ENCODE results near the gene NAT9.

Gene NAT9

DNA sequence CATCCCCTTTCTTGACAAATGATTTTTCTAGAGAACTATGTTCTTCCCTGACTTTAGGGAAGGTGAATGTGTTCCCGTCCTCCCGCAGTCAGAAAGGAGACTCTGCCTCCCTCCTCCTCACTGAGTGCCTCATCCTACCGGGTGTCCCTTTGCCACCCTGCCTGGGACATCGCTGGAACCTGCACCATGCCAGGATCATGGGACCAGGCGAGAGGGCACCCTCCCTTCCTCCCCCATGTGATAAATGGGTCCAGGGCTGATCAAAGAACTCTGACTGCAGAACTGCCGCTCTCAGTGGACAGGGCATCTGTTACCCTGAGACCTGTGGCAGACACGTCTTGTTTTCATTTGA, 7.4 kb downstream of the NAT9 start:
- DNase-seq (ENCODE audit: low spot score): no peak
- POLR2A ChIA-PET (ENCODE audit: low non-redundant PET): interaction anchor here (0.8 to 1.4 kb wide), 3 partner anchors 9 to 24 kb away, joined by 3 to 7 read pairs (median 5); no protein-coding TSS in a partner anchor
- H3K27ac ChIP-seq: peak overlapping the region; percentile 79
- CTCF ChIA-PET: no interaction called here
- TF ChIP-seq, protein P1, sequence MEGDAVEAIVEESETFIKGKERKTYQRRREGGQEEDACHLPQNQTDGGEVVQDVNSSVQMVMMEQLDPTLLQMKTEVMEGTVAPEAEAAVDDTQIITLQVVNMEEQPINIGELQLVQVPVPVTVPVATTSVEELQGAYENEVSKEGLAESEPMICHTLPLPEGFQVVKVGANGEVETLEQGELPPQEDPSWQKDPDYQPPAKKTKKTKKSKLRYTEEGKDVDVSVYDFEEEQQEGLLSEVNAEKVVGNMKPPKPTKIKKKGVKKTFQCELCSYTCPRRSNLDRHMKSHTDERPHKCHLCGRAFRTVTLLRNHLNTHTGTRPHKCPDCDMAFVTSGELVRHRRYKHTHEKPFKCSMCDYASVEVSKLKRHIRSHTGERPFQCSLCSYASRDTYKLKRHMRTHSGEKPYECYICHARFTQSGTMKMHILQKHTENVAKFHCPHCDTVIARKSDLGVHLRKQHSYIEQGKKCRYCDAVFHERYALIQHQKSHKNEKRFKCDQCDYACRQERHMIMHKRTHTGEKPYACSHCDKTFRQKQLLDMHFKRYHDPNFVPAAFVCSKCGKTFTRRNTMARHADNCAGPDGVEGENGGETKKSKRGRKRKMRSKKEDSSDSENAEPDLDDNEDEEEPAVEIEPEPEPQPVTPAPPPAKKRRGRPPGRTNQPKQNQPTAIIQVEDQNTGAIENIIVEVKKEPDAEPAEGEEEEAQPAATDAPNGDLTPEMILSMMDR (conservative IDR thresholded peaks at IDR 0.05; ENCODE audit: low read depth): no peak

DNA sequence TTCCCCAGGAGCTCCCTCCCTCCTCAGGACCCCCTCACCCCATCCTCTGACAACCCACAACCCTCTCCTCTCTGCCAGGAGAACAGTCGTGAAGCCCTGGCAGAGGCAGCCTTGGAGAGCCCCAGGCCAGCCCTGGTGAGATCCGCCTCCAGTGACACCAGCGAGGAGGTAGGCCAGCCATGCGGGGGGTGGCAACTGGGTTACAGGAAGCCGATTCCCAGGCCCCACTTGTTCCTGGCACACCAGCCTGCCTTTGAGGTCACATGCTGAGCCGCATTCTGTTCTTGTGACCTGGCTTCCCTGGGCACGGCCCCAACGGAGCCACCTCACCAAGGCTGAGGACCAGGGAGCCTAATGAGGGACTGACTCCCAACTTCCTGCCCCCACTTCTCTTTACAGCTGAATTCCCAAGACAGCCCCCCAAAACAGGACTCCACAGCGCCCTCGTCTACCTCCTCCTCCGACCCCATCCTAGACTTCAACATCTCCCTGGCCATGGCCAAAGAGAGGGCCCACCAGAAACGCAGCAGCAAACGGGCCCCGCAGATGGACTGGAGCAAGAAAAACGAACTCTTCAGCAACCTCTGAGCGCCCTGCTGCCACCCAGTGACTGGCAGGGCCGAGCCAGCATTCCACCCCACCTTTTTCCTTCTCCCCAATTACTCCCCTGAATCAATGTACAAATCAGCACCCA, 7.9 kb downstream of the NAT9 start:
- TF ChIP-seq, protein P1 (conservative IDR thresholded peaks at IDR 0.05; ENCODE audit: low read depth): no peak
- peak overlapping the region; percentile 79 for H3K27ac ChIP-seq
- ChIA-PET POLR2A (ENCODE audit: low non-redundant PET) (no interaction called here), CTCF (interaction anchor here (0.5 to 1.2 kb wide), 2 partner anchors 18 to 111 kb away, joined by 3 to 4 read pairs; no protein-coding TSS in a partner anchor)
- no peak for DNase-seq (ENCODE audit: low spot score)

DNA sequence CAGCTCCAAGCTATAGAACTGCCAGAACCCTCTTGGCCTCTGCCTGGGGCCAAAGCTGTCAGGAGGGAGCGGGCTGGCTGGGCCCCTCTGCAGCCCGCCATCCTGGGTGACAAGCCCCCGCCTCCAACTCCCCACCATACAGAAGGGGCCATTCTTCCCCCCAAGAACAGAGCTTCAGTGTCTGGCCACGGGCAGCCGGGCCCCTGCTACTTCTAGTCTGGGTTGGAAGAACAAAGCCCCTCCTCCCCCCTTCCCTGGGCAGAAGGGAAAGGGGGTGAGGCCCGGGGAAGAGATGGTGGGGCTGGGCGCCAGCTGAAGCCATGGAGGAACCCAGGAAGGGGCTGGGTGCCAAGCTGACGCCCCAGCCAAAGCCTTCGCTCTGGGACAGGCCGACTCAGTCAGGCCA, 9.0 kb downstream of the NAT9 start:
- CTCF ChIA-PET: interaction anchor here (0.6 to 1.2 kb wide), 3 partner anchors 22 to 109 kb away, joined by 3 to 6 read pairs (median 3); no protein-coding TSS in a partner anchor

DNA sequence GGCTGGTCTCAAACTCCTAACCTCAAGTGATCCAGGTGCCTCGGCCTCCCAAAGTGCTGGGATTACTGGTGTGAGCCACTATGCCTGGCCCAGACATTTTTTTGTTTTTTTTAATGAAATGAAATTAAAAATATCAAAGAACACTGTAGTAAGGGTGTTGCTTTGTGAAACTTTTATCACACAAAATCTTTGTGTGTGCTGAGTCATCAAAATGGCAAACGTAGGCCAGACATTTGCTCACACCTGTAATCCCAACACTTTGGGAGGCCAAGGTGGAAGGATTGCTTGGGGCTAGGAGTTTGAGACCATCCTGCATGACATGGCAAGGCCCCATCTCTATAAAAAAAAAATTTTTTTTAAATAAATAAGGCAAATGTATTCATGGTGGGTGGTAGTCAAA, 9.7 kb downstream of the NAT9 start:
- H3K27ac ChIP-seq: peak overlapping the region; percentile 100
- TF ChIP-seq, protein P1 (conservative IDR thresholded peaks at IDR 0.05; ENCODE audit: low read depth): no peak
- no peak for DNase-seq (ENCODE audit: low spot score)
- POLR2A ChIA-PET (ENCODE audit: low non-redundant PET): no interaction called here
- CTCF ChIA-PET: interaction anchor here (0.8 kb wide), 1 partner anchor 25 kb away, joined by 6 read pairs; no protein-coding TSS in a partner anchor

More for the DNA sequence above, 9.0 kb downstream of the NAT9 start:
- peak overlapping the region; percentile 79 for H3K27ac ChIP-seq
- DNase-seq (ENCODE audit: low spot score): no peak
- POLR2A ChIA-PET (ENCODE audit: low non-redundant PET): no interaction called here
- TF ChIP-seq, protein P1 (conservative IDR thresholded peaks at IDR 0.05; ENCODE audit: low read depth): no peak

DNA sequence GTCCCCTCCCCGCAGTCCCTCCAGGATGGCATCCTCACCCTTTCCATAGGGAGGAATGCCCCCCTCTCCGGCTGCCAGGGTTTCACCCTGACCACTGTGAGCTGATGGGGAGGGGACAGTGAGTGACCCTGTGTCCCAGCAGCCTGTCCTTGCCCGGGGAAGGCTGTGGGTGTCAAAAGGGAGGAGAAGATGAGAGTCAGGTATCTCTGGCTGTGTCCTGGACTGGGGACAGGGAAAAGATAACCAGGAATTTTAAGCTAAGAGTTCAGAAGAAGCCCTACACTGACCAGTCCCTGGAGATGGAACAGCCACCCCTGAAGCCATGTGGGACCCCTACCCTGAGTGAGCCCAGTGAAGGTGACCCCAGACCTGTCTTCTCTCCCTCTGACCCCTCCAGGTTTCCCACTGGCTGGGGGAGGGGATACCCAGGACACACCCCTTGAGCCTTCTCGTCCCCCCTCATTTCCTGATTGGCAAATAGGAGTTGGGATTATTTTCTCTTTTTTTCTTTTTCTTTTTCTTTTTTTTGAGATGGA, 11.3 kb downstream of the NAT9 start:
- no peak for DNase-seq (ENCODE audit: low spot score)
- ChIA-PET POLR2A (ENCODE audit: low non-redundant PET) (no interaction called here), CTCF (interaction anchor here (0.6 kb wide), 1 partner anchor 76 kb away, joined by 3 read pairs; no protein-coding TSS in a partner anchor)
- TF ChIP-seq, protein P1 (conservative IDR thresholded peaks at IDR 0.05; ENCODE audit: low read depth): no peak
- H3K27ac ChIP-seq: peak overlapping the region; percentile 100

DNA sequence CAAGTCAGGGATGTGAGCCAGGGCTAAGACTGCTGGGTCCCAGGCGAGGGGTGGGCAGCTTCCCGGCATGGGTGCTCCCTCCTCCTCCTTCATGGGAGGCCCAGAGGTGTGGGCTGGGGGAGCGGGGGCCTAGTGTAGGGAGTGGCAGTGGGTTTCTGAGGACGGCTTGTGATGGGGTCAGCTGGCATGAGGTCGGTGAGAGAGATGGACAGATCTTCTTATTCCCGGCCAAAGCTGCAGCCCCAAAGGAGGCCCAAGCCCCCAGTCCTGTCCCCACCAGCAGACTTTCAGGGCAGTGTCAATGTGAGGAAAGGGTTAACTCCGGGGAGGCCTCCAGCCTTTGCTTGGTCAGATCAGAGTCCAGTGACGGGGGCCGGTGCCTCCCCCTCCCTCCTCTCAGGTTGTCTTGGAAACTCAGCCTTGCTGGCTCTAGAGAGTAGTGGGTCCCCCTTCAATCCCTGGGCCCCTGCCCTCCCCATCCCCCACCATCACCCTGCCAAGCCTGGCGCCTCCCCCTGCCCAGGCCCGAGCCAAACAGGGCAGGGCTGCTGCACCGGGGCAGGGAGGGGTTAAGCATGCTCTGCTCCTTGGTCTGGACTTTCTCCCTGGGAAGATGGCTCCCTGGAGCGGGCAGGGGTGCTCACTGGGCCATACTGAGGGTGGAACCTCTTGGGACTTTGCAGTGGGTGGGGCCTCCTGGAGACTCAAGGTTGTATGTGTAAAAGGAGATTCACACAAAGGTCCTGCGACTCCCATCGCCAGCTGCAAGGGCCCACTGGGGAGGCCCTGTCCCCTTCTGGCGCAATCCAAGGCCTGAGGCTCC, 12.4 kb downstream of the NAT9 start:
- peak overlapping the region; percentile 100 for H3K27ac ChIP-seq

More for the DNA sequence above, 12.4 kb downstream of the NAT9 start:
- ChIA-PET POLR2A (ENCODE audit: low non-redundant PET) (no interaction called here), CTCF (no interaction called here)
- TF ChIP-seq, protein P1 (conservative IDR thresholded peaks at IDR 0.05; ENCODE audit: low read depth): no peak
- DNase-seq (ENCODE audit: low spot score): no peak
